ENCODE data around the gene CDCA5.
"Not testable (repeated sequence)": the region's sequence is repeated elsewhere in the genome, so short reads cannot be mapped to it uniquely, and the experiment has no call there.

The CDCA5 gene

DNA sequence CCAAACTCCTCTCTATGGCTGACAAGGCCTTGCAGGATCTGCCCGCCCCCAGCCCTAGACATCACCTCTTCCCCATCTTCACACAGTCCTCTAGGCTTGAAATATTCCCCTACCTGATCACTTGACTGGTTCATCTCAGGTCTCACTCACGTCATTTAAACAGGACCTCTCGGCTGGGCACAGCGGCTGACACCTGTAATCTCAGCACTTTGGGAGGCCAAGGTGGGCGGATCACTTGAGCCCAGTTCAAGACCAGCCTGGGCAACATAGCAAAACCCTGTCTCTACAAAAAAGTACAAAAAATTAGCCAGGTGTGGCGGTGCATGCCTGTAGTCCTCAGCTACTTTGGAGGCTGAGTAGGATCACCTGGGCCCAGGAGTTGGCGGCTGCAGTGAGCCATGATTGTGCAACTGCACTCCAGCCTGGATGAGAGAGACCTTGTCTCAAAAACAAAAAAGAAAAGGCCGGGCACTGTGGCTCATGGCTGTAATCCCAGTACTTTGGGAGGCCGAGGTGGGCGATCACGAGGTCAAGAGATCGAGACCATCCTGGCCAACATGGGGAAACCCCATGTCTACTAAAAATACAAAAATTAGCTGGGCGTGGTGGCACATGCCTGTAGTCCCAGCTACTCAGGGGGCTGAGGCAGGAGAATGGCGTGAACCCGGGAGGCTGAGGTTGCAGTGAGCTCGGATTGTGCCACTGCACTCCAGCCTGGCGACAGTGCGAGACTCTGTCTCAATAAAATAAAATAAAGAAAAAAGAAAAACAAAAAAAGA lies 35.2 kb upstream of the CDCA5 start:
- not testable (repeated sequence) for DNase-seq

DNA sequence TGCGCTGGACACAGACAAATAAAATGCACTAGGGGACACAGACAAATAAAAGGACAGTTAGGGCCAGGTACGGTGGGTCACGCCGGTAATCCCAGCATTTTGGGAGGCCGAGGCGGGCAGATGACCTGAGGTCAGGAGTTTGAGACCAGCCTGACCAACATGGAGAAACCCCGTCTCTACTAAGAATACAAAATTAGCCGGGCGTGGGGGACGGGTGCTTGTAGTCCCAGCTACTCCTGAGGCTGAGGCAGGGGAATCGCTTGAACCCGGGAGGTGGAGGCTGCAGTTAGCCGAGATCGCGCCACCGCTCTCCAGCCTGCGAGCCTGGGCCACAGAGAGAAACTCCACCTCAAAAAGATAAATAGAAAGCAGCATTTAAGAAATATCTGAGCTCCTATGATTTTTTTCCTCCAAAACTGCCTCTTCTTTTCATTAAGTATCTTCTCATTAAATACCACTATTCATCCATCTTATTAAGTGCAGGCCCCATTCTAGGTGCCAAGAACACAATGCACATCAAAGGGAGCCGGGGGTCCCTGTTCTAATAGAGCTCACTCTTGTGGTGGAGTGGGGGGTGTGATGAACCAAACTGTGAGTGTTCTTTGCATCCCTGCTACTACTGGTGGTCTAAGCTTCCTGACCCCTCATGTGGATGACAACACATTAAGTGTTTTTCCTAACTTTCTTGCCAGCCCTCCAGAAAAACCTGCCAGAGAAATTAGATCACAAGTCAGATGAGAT lies 34.4 kb upstream of the CDCA5 start:
- DNase-seq, result no peak

GRCh38 chr11:65117206-65118096 lies 33.6 kb upstream of the CDCA5 start, which contains the start of gene ZNHIT2:
ZNHIT2 (minus strand) TSS chr11:65117701; CDS start chr11:65117653, 48 bp downstream.
- peak; percentile 100 for DNase-seq

- peak; percentile 43 to 69 for DNase-seq
Measured at GRCh38 chr11:65116370-65117205, 32.7 kb upstream of the CDCA5 start.

- DNase-seq, result no peak
Measured at GRCh38 chr11:65115361-65116082, 31.7 kb upstream of the CDCA5 start.

- no peak for DNase-seq
Measured at GRCh38 chr11:65114538-65115171, 30.8 kb upstream of the CDCA5 start.

DNA sequence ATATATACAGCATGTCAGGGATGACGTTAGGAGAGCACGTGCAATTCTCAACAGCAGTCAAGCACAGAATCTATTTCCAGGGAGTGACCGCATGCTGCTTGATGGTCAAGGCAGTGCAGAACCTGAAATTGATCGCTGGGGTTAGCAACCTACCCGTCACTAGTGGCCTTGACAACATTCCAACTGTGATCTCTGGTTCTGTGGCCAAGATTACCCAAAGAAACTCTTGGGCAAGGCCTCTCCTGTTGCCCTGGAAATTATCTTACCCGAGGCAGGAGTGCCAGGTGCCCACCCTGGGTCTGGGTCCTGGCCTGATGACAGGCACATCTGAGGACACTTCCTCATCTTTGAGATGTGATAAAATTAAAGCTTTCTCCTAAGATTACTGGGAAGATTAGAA lies 30.0 kb upstream of the CDCA5 start:
- no peak for DNase-seq

DNA sequence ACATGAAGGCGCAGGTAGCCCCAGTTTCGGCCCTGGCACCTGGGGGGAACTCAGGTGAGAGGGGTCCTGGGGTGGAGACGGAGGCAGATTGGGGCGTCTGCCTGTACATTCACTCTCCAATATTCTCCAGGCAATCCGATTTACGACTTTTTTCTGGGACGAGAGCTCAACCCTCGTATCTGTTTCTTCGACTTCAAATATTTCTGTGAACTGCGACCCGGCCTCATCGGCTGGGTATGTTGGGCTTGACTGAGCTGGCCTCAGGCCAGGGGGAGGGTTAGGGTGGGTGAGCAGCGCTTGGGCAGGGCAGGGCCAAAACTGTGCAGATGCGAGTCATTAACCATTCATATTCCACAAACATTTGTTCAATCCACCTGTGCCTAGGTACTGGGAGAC lies 29.5 kb upstream of the CDCA5 start:
- no peak for DNase-seq

DNA sequence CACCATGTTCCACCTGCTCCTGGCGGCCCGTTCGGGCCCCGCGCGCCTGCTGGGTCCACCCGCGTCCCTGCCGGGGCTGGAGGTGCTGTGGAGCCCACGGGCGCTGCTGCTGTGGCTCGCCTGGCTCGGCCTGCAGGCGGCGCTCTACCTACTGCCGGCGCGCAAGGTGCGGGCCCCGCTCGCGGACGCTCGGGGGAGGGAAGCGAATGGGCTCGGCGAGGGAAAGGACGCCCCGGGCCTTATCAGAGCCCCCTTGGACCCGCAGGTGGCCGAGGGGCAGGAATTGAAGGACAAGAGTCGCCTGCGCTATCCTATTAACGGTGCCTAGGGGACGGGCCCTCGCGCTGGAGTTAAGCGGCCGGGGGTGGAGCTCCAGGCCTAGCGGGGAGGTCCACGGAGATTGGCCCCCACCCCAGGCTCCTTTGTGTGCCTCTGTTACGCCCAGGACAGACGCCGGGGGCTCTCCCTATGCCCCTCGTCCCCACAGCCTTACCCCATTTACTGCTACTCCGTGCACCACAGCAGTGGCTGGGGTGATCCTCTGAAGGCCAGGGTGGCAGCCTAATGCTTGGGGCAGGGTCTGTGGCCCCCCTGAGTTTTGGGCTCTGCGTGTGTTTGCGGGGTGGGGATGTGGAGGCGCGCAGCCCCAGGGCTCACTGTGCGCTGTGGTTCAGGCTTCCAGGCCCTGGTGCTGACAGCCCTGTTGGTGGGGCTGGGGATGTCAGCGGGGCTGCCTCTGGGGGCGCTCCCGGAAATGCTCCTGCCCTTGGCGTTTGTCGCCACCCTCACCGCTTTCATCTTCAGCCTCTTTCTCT lies 28.9 kb upstream of the CDCA5 start:
- peak; percentile 53 to 67 for DNase-seq

- peak; percentile 91 to 95 for DNase-seq
Measured at GRCh38 chr11:65111744-65112545, 28.1 kb upstream of the CDCA5 start, which contains the start of gene TM7SF2. TM7SF2 (plus strand) TSS chr11:65111872; CDS start chr11:65112016, 144 bp downstream.

- no peak for DNase-seq
Measured at GRCh38 chr11:65111159-65111743, 27.4 kb upstream of the CDCA5 start.

GRCh38 chr11:65110354-65110861 lies 26.6 kb upstream of the CDCA5 start:
- peak; percentile 82 to 89 for DNase-seq

GRCh38 chr11:65109231-65110198 lies 25.7 kb upstream of the CDCA5 start:
- DNase-seq, result no peak

DNA sequence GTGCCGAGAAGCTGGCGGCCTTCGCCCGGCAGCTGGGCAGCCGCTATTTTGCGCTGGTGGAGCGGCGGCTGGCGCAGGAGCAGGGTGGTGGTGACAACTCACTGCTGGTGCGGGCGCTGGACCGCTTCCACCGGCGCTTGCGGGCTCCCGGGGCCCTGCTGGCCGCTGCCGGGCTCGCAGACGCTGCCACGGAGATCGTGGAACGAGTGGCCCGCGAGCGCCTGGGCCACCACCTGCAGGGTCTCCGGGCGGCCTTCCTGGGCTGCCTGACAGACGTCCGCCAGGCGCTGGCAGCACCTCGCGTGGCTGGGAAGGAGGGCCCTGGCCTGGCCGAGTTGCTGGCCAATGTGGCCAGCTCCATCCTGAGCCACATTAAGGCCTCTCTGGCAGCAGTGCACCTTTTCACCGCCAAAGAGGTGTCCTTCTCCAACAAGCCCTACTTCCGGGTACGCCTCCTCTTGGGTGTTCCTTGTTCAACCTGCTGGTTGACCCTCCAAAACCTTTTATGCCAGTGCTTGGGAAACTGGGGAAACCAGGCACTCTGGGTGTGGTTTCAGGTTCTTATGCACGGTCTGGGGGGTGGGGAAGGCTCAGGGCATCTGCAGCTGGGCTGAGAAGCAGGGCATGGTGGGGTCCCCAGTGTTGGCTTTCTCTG lies 24.8 kb upstream of the CDCA5 start:
- no peak for DNase-seq

DNA sequence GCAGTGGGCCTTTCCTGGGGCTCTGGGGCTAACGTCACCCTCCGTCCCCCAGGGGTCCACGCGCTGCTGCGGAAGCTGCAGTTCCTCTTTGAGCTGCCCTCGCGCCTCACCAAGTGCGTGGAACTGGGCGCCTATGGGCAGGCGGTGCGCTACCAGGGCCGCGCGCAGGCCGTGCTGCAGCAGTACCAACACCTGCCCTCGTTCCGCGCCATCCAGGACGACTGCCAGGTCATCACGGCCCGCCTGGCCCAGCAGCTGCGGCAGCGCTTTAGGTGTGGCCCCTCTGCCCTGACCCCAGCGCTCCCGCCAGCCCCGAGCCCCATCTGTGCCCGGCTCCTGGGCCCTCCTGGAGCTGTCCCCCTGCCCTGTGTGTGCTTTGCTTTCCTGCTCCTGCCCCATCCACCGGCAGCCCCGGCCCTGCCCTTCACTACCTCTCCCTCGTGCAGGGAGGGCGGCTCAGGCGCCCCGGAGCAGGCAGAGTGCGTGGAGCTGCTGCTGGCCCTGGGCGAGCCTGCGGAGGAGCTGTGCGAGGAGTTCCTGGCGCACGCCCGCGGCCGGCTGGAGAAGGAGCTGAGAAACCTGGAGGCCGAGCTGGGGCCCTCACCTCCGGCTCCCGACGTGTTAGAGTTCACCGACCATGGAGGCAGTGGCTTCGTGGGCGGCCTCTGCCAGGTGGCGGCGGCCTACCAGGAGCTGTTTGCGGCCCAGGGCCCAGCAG lies 24.1 kb upstream of the CDCA5 start:
- no peak for DNase-seq

- DNase-seq, result no peak
Measured at GRCh38 chr11:65107078-65107477, 23.2 kb upstream of the CDCA5 start.

Measured in inflammatory macrophage (primary cell).